NT2/D1 (cell line): Measurements from ENCODE around the gene COX19.

Source experiments
- YY1 ChIP-seq: IDR thresholded peaks from 2 replicates; pipeline ENCODE4 v1.6.1; 2011; ENCODE audit not compliant: insufficient read length, insufficient read depth
- ZNF274 ChIP-seq: IDR thresholded peaks from 2 replicates; pipeline ENCODE4 v1.6.1; 2011; ENCODE audit warnings: mild to moderate bottlenecking, low read depth, low read length

DNA sequence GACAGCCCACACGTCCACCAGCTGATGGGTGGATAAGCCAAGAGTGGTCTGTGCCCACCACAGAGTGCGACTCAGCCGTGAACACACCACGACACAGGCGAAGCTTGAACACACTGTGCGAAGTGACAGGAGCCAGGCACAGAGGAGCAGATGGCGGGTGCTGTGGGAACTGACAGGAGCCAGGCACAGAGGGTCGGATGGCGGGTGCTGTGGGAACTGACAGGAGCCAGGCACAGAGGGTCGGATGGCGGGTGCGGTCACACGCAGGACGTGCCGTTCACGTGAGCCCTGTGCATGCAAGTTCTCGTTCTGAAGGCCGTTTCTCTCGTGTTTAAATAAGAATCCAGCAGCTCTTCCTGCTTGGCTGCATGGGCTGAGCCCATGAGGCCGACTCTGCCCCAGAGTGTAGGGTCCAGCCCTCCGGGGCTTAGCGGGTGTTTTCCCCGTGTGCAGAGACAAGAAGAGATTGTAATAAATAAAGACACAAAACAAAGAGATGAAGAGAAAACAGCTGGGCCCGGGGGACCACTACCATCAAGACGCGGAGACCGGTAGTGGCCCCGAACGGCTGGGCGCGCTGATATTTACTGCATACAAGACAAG lies 15.0 kb downstream of the COX19 start:
- TF ChIP-seq YY1 (no peak), ZNF274 (no peak)
